Endothelial cell of umbilical vein (primary cell): ENCODE data around the gene BIN2. TPM values are rescaled to one million over a fixed set of nuclear protein-coding genes. Genes with fewer than 3 reads are reported as not detected.

Source experiments
- BruUV-seq: library from RNA; stranded (reverse); fragments of 400-500 nt; replicated peaks from 2 replicates; lab custom pipeline; 2021; lab: Mats Ljungman, UMichigan
- CTCF ChIA-PET: fragments of 300-600, 350-600 bp; sonication (Branson Sonifier 250); formaldehyde crosslinking; loops from one replicate; lab custom pipeline; 2021; ENCODE audit warnings: antibody characterized with exemption, inconsistent platforms; lab: Charles Lee
- POLR2A ChIA-PET: fragments of 300-600, 350-600 bp; sonication (Branson Sonifier 250); formaldehyde crosslinking; loops from one replicate; lab custom pipeline; 2021; ENCODE audit warnings: antibody characterized with exemption, inconsistent platforms; lab: Charles Lee
- DNase-seq: peaks from one replicate; pipeline ENCODE4 v3.0.0-alpha.2; 2011; ENCODE audit warnings: low read depth, low spot score
- FAIRE-seq: peaks from 2 replicates; lab custom pipeline; 2011; peaks lifted over from hg19 to GRCh38; lab: Jason Lieb, UNC
- H2AFZ ChIP-seq: 2 replicates; pipeline ENCODE4 v1.6.0; 2012; ENCODE audit warnings: low read depth, low read length, control low read depth, inconsistent platforms
- H3K27ac ChIP-seq: 2 replicates; pipeline ENCODE4 v1.5.1; 2011; ENCODE audit warnings: low read depth, mild to moderate bottlenecking, control low read depth, low read length, moderate library complexity; ENCODE audit not compliant: insufficient read depth
- H3K27me3 ChIP-seq, 2 experiments: 2 replicates each; pipeline versions ENCODE4 v1.6.0 to v1.6.1; 2011; ENCODE audit warnings: low read length in 2 of 2, mixed read lengths in 1 of 2; ENCODE audit not compliant: control insufficient read depth in 2 of 2, insufficient read depth in 2 of 2
- H3K36me3 ChIP-seq, 2 experiments: 2 replicates in 1 of 2; 3 replicates in 1 of 2; pipeline ENCODE4 v1.5.1; 2011; ENCODE audit warnings: low read length in 2 of 2, mild to moderate bottlenecking in 1 of 2, moderate library complexity in 1 of 2; ENCODE audit not compliant: control insufficient read depth in 2 of 2, insufficient read depth in 2 of 2; ENCODE audit errors: extremely low read depth in 1 of 2
- H3K4me1 ChIP-seq: 3 replicates; pipeline ENCODE4 v1.5.1; 2011; ENCODE audit warnings: mild to moderate bottlenecking, low read length; ENCODE audit not compliant: control insufficient read depth, insufficient read depth; ENCODE audit errors: extremely low read depth
- H3K4me2 ChIP-seq: 2 replicates; pipeline ENCODE4 v1.6.1; 2011; ENCODE audit warnings: low read length, control low read depth, mixed read lengths; ENCODE audit not compliant: insufficient read depth
- H3K4me3 ChIP-seq, 3 experiments: fragments of 200-600 bp in 1 of 3; sonication (generic), shearing (Covaris generic) in 1 of 3; replicated peaks in 1 of 3; 2 replicates each; pipeline ENCODE4 v1.5.1; 2011 to 2016; ENCODE audit warnings: control low read depth in 3 of 3, low read length in 3 of 3, mild to moderate bottlenecking in 2 of 3, inconsistent platforms in 1 of 3, low read depth in 1 of 3, moderate library complexity in 1 of 3; ENCODE audit not compliant: insufficient read depth in 1 of 3
- H3K79me2 ChIP-seq: 2 replicates; pipeline ENCODE4 v1.6.0; 2012; ENCODE audit warnings: low read length, inconsistent platforms; ENCODE audit not compliant: control insufficient read depth, insufficient read depth
- H3K9ac ChIP-seq: replicated peaks from 2 replicates; pipeline ENCODE3; 2011; ENCODE audit warnings: low read length, control low read depth; ENCODE audit not compliant: insufficient read depth; ENCODE audit errors: extremely low read depth
- H3K9me1 ChIP-seq: replicated peaks from 3 replicates; pipeline ENCODE4 v1.6.0; 2011; ENCODE audit warnings: mild to moderate bottlenecking, low read length; ENCODE audit not compliant: control insufficient read depth, insufficient read depth; ENCODE audit errors: extremely low read depth
- H3K9me3 ChIP-seq: replicated peaks from 2 replicates; pipeline ENCODE4 v1.5.1; 2012; ENCODE audit warnings: low read length, inconsistent platforms; ENCODE audit not compliant: control insufficient read depth, insufficient read depth
- H4K20me1 ChIP-seq: replicated peaks from 2 replicates; pipeline ENCODE3; 2011; ENCODE audit warnings: mild to moderate bottlenecking, low read length; ENCODE audit not compliant: control insufficient read depth, insufficient read depth; ENCODE audit errors: extremely low read depth
- EZH2 ChIP-seq: IDR thresholded peaks from 2 replicates; pipeline ENCODE4 v1.6.1; 2012; ENCODE audit warnings: borderline replicate concordance, low read depth, mild to moderate bottlenecking, moderate library complexity, low read length, inconsistent platforms; ENCODE audit not compliant: severe bottlenecking
- FOS ChIP-seq: IDR thresholded peaks from 2 replicates; pipeline ENCODE4 v1.6.1; 2011; ENCODE audit warnings: mild to moderate bottlenecking, low read length, moderate library complexity, borderline replicate concordance; ENCODE audit not compliant: insufficient read depth
- GATA2 ChIP-seq: IDR thresholded peaks from 2 replicates; pipeline ENCODE4 v1.7.0; 2011; ENCODE audit warnings: low read depth, mild to moderate bottlenecking, moderate library complexity, mixed read lengths, low read length; ENCODE audit not compliant: insufficient read length, insufficient read depth
- JUN ChIP-seq: IDR thresholded peaks from 2 replicates; pipeline ENCODE4 v1.6.1; 2011; ENCODE audit warnings: borderline replicate concordance, low read depth; ENCODE audit not compliant: insufficient read length, insufficient read depth
- MYC ChIP-seq: IDR thresholded peaks from one replicate; pipeline ENCODE4 v1.6.1; 2011; ENCODE audit warnings: mild to moderate bottlenecking, low read depth, low read length
- POLR2A ChIP-seq: IDR thresholded peaks from 2 replicates; pipeline ENCODE4 v1.6.1; 2012; ENCODE audit warnings: low read depth, mild to moderate bottlenecking, control low read depth, low read length
- POLR2AphosphoS5 ChIP-seq: IDR thresholded peaks from 2 replicates; pipeline ENCODE4 v1.6.1; 2012; ENCODE audit warnings: low read depth, mild to moderate bottlenecking, control low read depth, low read length, moderate library complexity; ENCODE audit not compliant: insufficient read depth
- dilution Hi-C: fragments of 300-500 bp; cut with MboI; formaldehyde crosslinking; loops from one replicate; pipeline ENCODE4 v1.15.0; 2019; ENCODE audit warnings: low sequenced_read_pairs; ENCODE audit not compliant: extremely low pct_ligation_motif_present
- intact Hi-C: fragments of 100-400 bp; cut with micrococcal nuclease; formaldehyde crosslinking; loops from one replicate; pipeline ENCODE4 v1.10.0; 2022
- polyA plus RNA-seq, 4 experiments: library from polyadenylated mRNA; depleted of rRNA in 3 of 4; stranded (reverse) in 3 of 4; unstranded in 1 of 4; fragments of >200 nt; gene quantifications; 2 replicates each; pipeline versions ENCODE4 v1.2.1 to v1.2.3, GENCODE V29; 2011 to 2012; ENCODE audit warnings: missing spikeins in 1 of 4
- total RNA-seq: library from RNA; stranded (reverse); gene quantifications from 2 replicates; pipeline ENCODE4 v1.2.3, GENCODE V29; 2021
- TF ChIP-seq, protein P1 (sequence below), 2 donors: IDR thresholded peaks; 1 replicate in 1 of 2; 2 replicates in 1 of 2; pipeline ENCODE4 v1.5.1; 2011; ENCODE audit warnings: low read length in 2 of 2, mild to moderate bottlenecking in 2 of 2, moderate library complexity in 2 of 2, control low read depth in 1 of 2, inconsistent platforms in 1 of 2, low read depth in 1 of 2; ENCODE audit not compliant: insufficient read depth in 1 of 2; ENCODE audit errors: extremely low read depth in 1 of 2
- TF ChIP-seq, protein P2 (sequence below): IDR thresholded peaks from 2 replicates; pipeline ENCODE4 v1.6.1; 2011; ENCODE audit not compliant: insufficient read depth, insufficient read length

Gene BIN2
- total and polyA plus RNA-seq, 2 donors (not counting 3 experiments of a cell fraction or from before 2014, with no cell fraction given), result not detected

DNA sequence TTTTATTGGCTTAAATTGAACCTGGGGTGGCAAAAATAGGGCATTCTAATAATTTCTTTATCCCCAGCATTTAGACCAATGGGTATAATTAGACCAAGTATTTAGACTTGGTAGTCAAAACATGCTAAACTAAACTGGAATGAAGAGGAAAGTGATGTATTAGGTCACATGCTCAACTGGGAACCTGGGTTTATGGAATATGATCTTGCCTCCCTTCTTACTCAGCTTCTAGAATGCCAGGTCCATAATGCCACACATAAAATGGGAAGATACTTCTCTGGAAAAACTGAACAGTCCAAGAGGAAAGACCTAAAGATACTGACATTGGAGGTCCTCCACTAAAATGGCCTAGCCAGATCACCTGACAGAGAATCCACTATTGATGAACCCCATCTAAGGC is 6.2 kb upstream of the BIN2 start:
- H3K27me3 ChIP-seq, result no peaks in the 10 kb centered on the region
- TF ChIP-seq MYC (no peak), GATA2 (no peak), POLR2AphosphoS5 (no peak), FOS (no peak), EZH2 (no peak), JUN (no peak), POLR2A (no peak)
- TF ChIP-seq, protein P1, sequence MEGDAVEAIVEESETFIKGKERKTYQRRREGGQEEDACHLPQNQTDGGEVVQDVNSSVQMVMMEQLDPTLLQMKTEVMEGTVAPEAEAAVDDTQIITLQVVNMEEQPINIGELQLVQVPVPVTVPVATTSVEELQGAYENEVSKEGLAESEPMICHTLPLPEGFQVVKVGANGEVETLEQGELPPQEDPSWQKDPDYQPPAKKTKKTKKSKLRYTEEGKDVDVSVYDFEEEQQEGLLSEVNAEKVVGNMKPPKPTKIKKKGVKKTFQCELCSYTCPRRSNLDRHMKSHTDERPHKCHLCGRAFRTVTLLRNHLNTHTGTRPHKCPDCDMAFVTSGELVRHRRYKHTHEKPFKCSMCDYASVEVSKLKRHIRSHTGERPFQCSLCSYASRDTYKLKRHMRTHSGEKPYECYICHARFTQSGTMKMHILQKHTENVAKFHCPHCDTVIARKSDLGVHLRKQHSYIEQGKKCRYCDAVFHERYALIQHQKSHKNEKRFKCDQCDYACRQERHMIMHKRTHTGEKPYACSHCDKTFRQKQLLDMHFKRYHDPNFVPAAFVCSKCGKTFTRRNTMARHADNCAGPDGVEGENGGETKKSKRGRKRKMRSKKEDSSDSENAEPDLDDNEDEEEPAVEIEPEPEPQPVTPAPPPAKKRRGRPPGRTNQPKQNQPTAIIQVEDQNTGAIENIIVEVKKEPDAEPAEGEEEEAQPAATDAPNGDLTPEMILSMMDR (IDR thresholded peaks at IDR 0.05; ENCODE audit: extremely low read depth in 1 of 2, insufficient read depth in 1 of 2, low read depth in 1 of 2, low read length in 2 of 2), result no peak
- TF ChIP-seq, protein P2, sequence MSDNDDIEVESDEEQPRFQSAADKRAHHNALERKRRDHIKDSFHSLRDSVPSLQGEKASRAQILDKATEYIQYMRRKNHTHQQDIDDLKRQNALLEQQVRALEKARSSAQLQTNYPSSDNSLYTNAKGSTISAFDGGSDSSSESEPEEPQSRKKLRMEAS, result no peak
- H3K9me3 ChIP-seq, result no peaks in the 10 kb centered on the region
- DNase-seq, result no peak
- no peaks in the 10 kb centered on the region for H3K9me1 ChIP-seq
- no peak overlapping the region for H2AFZ ChIP-seq
- BruUV-seq, result no TSS peak
- ChIA-PET CTCF (interaction anchor here (0.7 to 1.2 kb wide), 2 partner anchors 11 to 556 kb away, joined by 3 to 5 read pairs; no protein-coding TSS in a partner anchor), POLR2A (no interaction called here)
- H3K36me3 ChIP-seq, result no peaks in the 10 kb centered on the region
- H3K4me2 ChIP-seq, result no peak overlapping the region
- no peaks in the 10 kb centered on the region for H3K4me1 ChIP-seq
- H3K9ac ChIP-seq, result no peak overlapping the region
- H4K20me1 ChIP-seq, result no peaks in the 10 kb centered on the region
- H3K79me2 ChIP-seq, result no peaks in the 10 kb centered on the region
- intact Hi-C loops, result no loop called here
- no peak overlapping the region for H3K27ac ChIP-seq
- no peak for FAIRE-seq
- H3K4me3 ChIP-seq, result no peak overlapping the region
- dilution Hi-C loops, result no loop called here
